ENCODE measurements around the gene MYOZ3. TPM values are rescaled to one million over a fixed set of nuclear protein-coding genes. Genes with fewer than 3 reads are reported as not detected.

Gene MYOZ3
- total and polyA plus RNA-seq, 10 of the 15 experiments (the other 5 are each of a cell fraction or from before 2014, with no cell fraction given): 0.04 to 1.1 (median 0.10) TPM; not detected in 4

GRCh38 chr5:150614661-150615060, 46.4 kb upstream of the MYOZ3 start:
- FAIRE-seq (no peak), DNase-seq (ENCODE audit: low read depth, low spot score) (no peak), ATAC-seq (no peak)
- TF ChIP-seq HCFC1 (IDR thresholded peaks at IDR 0.05; ENCODE audit: low read length) (no peak), POLR2A (IDR thresholded peaks at IDR 0.05; ENCODE audit: low read depth, low read length) (no peak), IRF3 (IDR thresholded peaks at IDR 0.05) (no peak)
- H4K20me1 ChIP-seq (ENCODE audit: control insufficient read depth, insufficient read depth): no peaks in the 10 kb centered on the region
- intact Hi-C loops (cut with micrococcal nuclease; ENCODE audit: unreplicated experiment) (no loop called here), in situ Hi-C loops (cut with MboI) (no loop called here)
- no peaks in the 10 kb centered on the region; a peak in 1 of 4 replicates for H3K27me3 ChIP-seq (replicated peaks in 1 of 2; ENCODE audit: control insufficient read depth in 2 of 2, insufficient read depth in 2 of 2, low read length in 1 of 2)
- no peak overlapping the region for H3K27ac ChIP-seq (ENCODE audit: control insufficient read depth, insufficient read depth)
- H3K9ac ChIP-seq (ENCODE audit: control insufficient read depth, insufficient read depth, low read length): no peak overlapping the region
- no TSS peak for BruUV-seq (replicated peaks)
- no peaks in the 10 kb centered on the region for H3K79me2 ChIP-seq (ENCODE audit: control insufficient read depth, insufficient read depth, low read length)
- SMC1A ChIA-PET (ENCODE audit: uncharacterized antibody, unreplicated experiment): no interaction called here
- H2AFZ ChIP-seq (ENCODE audit: control insufficient read depth, low read depth, low read length): no peak overlapping the region
- RAD21 ChIA-PET (ENCODE audit: unreplicated experiment): no interaction called here
- no peak overlapping the region for H3K4me2 ChIP-seq (ENCODE audit: control insufficient read depth, insufficient read depth)
- POLR2A ChIA-PET: interaction anchor here (0.6 kb wide), 1 partner anchor 121 kb away, joined by 3 read pairs; no protein-coding TSS in a partner anchor
- 71% methylated on average over 4 of the region's 4 CpGs for WGBS (ENCODE audit: insufficient coverage, insufficient replicate concordance, low lambda C conversion rate, missing lambda C conversion rate)
- H3K36me3 ChIP-seq (ENCODE audit: control insufficient read depth in 2 of 2, insufficient read depth in 2 of 2, low read length in 1 of 2): no peaks in the 10 kb centered on the region
- H3K4me1 ChIP-seq (ENCODE audit: control insufficient read depth, insufficient read depth, low read length): no peaks in the 10 kb centered on the region
- H3K9me3 ChIP-seq (replicated peaks; ENCODE audit: control insufficient read depth, insufficient read depth, low read length): no peaks in the 10 kb centered on the region
- CTCF ChIA-PET: interaction anchor here (0.5 kb wide), 1 partner anchor 190 kb away, joined by 3 read pairs; no protein-coding TSS in a partner anchor
- H3K4me3 ChIP-seq: no peak overlapping the region

GRCh38 chr5:150615141-150615699, 45.8 kb upstream of the MYOZ3 start:
- no peak overlapping the region for H3K9ac ChIP-seq (ENCODE audit: control insufficient read depth, insufficient read depth, low read length)
- H3K9me3 ChIP-seq (replicated peaks; ENCODE audit: control insufficient read depth, insufficient read depth, low read length): no peaks in the 10 kb centered on the region
- in situ Hi-C loops (cut with MboI) (no loop called here), intact Hi-C loops (cut with micrococcal nuclease; ENCODE audit: unreplicated experiment) (no loop called here)
- no peak overlapping the region for H3K4me2 ChIP-seq (ENCODE audit: control insufficient read depth, insufficient read depth)
- H3K27ac ChIP-seq (ENCODE audit: control insufficient read depth, insufficient read depth): no peak overlapping the region
- CTCF ChIA-PET: interaction anchor here (1.4 kb wide), 1 partner anchor 55 kb away, joined by 3 read pairs; no protein-coding TSS in a partner anchor
- RAD21 ChIA-PET (ENCODE audit: unreplicated experiment): no interaction called here
- H2AFZ ChIP-seq (ENCODE audit: control insufficient read depth, low read depth, low read length): no peak overlapping the region
- no TSS peak for BruUV-seq (replicated peaks)
- no peaks in the 10 kb centered on the region for H3K4me1 ChIP-seq (ENCODE audit: control insufficient read depth, insufficient read depth, low read length)
- SMC1A ChIA-PET (ENCODE audit: uncharacterized antibody, unreplicated experiment): interaction anchor here (0.6 kb wide), 1 partner anchor 1126 kb away, joined by 3 read pairs; no protein-coding TSS in a partner anchor
- DNase-seq (ENCODE audit: low read depth, low spot score) (no peak), FAIRE-seq (no peak), ATAC-seq (no peak)
- H3K4me3 ChIP-seq: no peak overlapping the region
- no peaks in the 10 kb centered on the region; a peak in 1 of 4 replicates for H3K27me3 ChIP-seq (replicated peaks in 1 of 2; ENCODE audit: control insufficient read depth in 2 of 2, insufficient read depth in 2 of 2, low read length in 1 of 2)
- no peaks in the 10 kb centered on the region for H3K79me2 ChIP-seq (ENCODE audit: control insufficient read depth, insufficient read depth, low read length)
- 48% methylated on average over 15 of the region's 17 CpGs for WGBS (ENCODE audit: insufficient coverage, insufficient replicate concordance, low lambda C conversion rate, missing lambda C conversion rate)
- H3K36me3 ChIP-seq (ENCODE audit: control insufficient read depth in 2 of 2, insufficient read depth in 2 of 2, low read length in 1 of 2): no peaks in the 10 kb centered on the region
- POLR2A ChIA-PET: interaction anchor here (0.6 kb wide), 1 partner anchor 122 kb away, joined by 3 read pairs; no protein-coding TSS in a partner anchor
- no peaks in the 10 kb centered on the region for H4K20me1 ChIP-seq (ENCODE audit: control insufficient read depth, insufficient read depth)
- TF ChIP-seq ZNF217 (IDR thresholded peaks at IDR 0.05) (no peak), ZNF207 (IDR thresholded peaks at IDR 0.05; ENCODE audit: borderline replicate concordance) (no peak), SREBF2 (IDR thresholded peaks at IDR 0.05; ENCODE audit: low read length) (no peak), BMI1 (IDR thresholded peaks at IDR 0.05; ENCODE audit: borderline replicate concordance) (no peak), GABPA (IDR thresholded peaks at IDR 0.05; ENCODE audit: low read depth) (no peak), NR2F1 (conservative IDR thresholded peaks at IDR 0.05) (no peak), JUNB (IDR thresholded peaks at IDR 0.05) (no peak), HDGF (IDR thresholded peaks at IDR 0.05) (no peak), USF1 (IDR thresholded peaks at IDR 0.05; ENCODE audit: borderline replicate concordance, extremely low read length, insufficient read depth, low read depth, low read length) (no peak), ZNF592 (IDR thresholded peaks at IDR 0.05) (no peak)
